HepG2 (cell line): Measurements from ENCODE around the gene C5. TPM values are rescaled to one million over a fixed set of nuclear protein-coding genes. Genes with fewer than 3 reads are reported as not detected.

Experiments used
- ATAC-seq: fragments of 200-7000 bp; cut with Tn5 transposase; 3 replicates; pipeline ENCODE4 v1.9.1; 2020; ENCODE audit warnings: mild to moderate bottlenecking, moderate library complexity
- BruUV-seq: library from RNA; stranded (reverse); fragments of 400-500 nt; replicated peaks from 2 replicates; lab custom pipeline; 2021; lab: Mats Ljungman, UMichigan
- CTCF ChIA-PET: fragments of 300-600 bp; formaldehyde crosslinking; extraction: SDS; loops from one replicate; lab custom pipeline; 2021; ENCODE audit warnings: low total read pairs, inconsistent platforms, low intra/inter-chr PET ratio; lab: Yijun Ruan, JAX
- POLR2A ChIA-PET: fragments of 350-600 bp; sonication (Branson Sonifier 250); formaldehyde crosslinking; loops from one replicate; lab custom pipeline; 2020; ENCODE audit warnings: antibody characterized with exemption, inconsistent platforms; lab: Yijun Ruan, JAX
- DNase-seq: peaks from one replicate; pipeline ENCODE4 v3.0.0-alpha.2; 2015; ENCODE audit warnings: low spot score
- FAIRE-seq: peaks from 3 replicates; lab custom pipeline; 2011; peaks lifted over from hg19 to GRCh38; lab: Jason Lieb, UNC
- H2AFZ ChIP-seq: one replicate; pipeline ENCODE4 v1.6.1; 2011; ENCODE audit warnings: low read length, inconsistent platforms
- H3K27ac ChIP-seq: fragments of 300-600 bp; 3 replicates; pipeline ENCODE4 v1.8.0; 2011; ENCODE audit warnings: mixed run types, mild to moderate bottlenecking, mixed read lengths, low read length, inconsistent platforms; ENCODE audit not compliant: insufficient read depth; ENCODE audit errors: extremely low read length
- H3K27me3 ChIP-seq, 2 experiments: fragments of 200-600 bp in 1 of 2; 2 replicates in 1 of 2; 3 replicates in 1 of 2; pipeline versions ENCODE4 v1.6.0 to v1.8.0; 2011; ENCODE audit warnings: low read length in 2 of 2, mild to moderate bottlenecking in 2 of 2, moderate library complexity in 2 of 2, inconsistent platforms in 1 of 2; ENCODE audit not compliant: insufficient read depth in 2 of 2, control insufficient read depth in 1 of 2
- H3K36me3 ChIP-seq, 2 experiments: fragments of 200-600 bp in 1 of 2; replicated peaks in 1 of 2; 2 replicates in 1 of 2; 3 replicates in 1 of 2; pipeline versions ENCODE4 v1.5.1 to v1.8.0; 2011; ENCODE audit warnings: low read length in 2 of 2, inconsistent platforms in 1 of 2; ENCODE audit not compliant: insufficient read depth in 2 of 2, control insufficient read depth in 1 of 2
- H3K4me1 ChIP-seq: 2 replicates; pipeline ENCODE4 v1.5.1; 2012; ENCODE audit warnings: low read length, inconsistent platforms; ENCODE audit not compliant: insufficient read depth
- H3K4me2 ChIP-seq: 2 replicates; pipeline ENCODE4 v1.6.0; 2011; ENCODE audit warnings: low read depth, low read length, inconsistent platforms
- H3K4me3 ChIP-seq, 3 experiments: fragments of 200-600 bp in 1 of 3; sonication (generic), shearing (Covaris generic) in 1 of 3; replicated peaks in 1 of 3; 2 replicates each; pipeline ENCODE4 v1.5.1; 2011 to 2016; ENCODE audit warnings: low read length in 3 of 3, inconsistent platforms in 2 of 3, low read depth in 2 of 3, mild to moderate bottlenecking in 2 of 3, control low read depth in 1 of 3, mixed read lengths in 1 of 3; ENCODE audit not compliant: insufficient read depth in 1 of 3
- H3K79me2 ChIP-seq: one replicate; pipeline ENCODE4 v1.6.1; 2011; ENCODE audit warnings: low read length, inconsistent platforms; ENCODE audit not compliant: insufficient read depth
- H3K9ac ChIP-seq: 2 replicates; pipeline ENCODE4 v1.6.0; 2011; ENCODE audit warnings: mild to moderate bottlenecking, low read depth, low read length, inconsistent platforms; ENCODE audit not compliant: insufficient read depth
- H3K9me3 ChIP-seq: 2 replicates; pipeline ENCODE4 v1.5.1; 2012; ENCODE audit warnings: mild to moderate bottlenecking, low read length
- H4K20me1 ChIP-seq: 2 replicates; pipeline ENCODE4 v1.6.0; 2011; ENCODE audit warnings: inconsistent platforms, mild to moderate bottlenecking, low read length, moderate library complexity; ENCODE audit not compliant: insufficient read depth
- FOXP1 ChIP-seq, 2 experiments: fragments of 450-650 bp in 1 of 2; IDR thresholded peaks; 2 replicates each; pipeline ENCODE4 v1.6.1; 2017 to 2018; ENCODE audit warnings: antibody characterized with exemption in 1 of 2
- GABPA ChIP-seq, 2 experiments: IDR thresholded peaks; 2 replicates each; pipeline ENCODE4 v1.6.1; 2011 to 2016; ENCODE audit warnings: low read depth in 2 of 2, low read length in 1 of 2, missing biosample characterization in 1 of 2, missing genetic modification characterization in 1 of 2
- HOXA3 ChIP-seq: sonication (generic); formaldehyde crosslinking; IDR thresholded peaks from 2 replicates; pipeline ENCODE4 v1.5.0; 2020; ENCODE audit warnings: missing genetic modification reagents
- PCBP1 ChIP-seq: fragments of 200-400 bp; formaldehyde crosslinking; IDR thresholded peaks from 2 replicates; pipeline ENCODE4 v1.6.1; 2017; ENCODE audit warnings: mild to moderate bottlenecking, low read depth, low read length, borderline replicate concordance
- POLR2G ChIP-seq: fragments of 200-400 bp; formaldehyde crosslinking; IDR thresholded peaks from 2 replicates; pipeline ENCODE4 v1.6.1; 2018; ENCODE audit warnings: mild to moderate bottlenecking, low read depth, low read length, moderate library complexity
- PRMT3 ChIP-seq: sonication (generic); formaldehyde crosslinking; IDR thresholded peaks from 2 replicates; pipeline ENCODE4 v1.8.1; 2022; ENCODE audit warnings: low read depth, mild to moderate bottlenecking, moderate library complexity, missing genetic modification reagents, borderline replicate concordance
- SMARCE1 ChIP-seq: fragments of 450-650 bp; IDR thresholded peaks from 2 replicates; pipeline ENCODE4 v1.6.1; 2017; ENCODE audit warnings: borderline replicate concordance
- ZBTB20 ChIP-seq: sonication (generic); formaldehyde crosslinking; IDR thresholded peaks from 2 replicates; pipeline ENCODE4 v1.8.1; 2023; ENCODE audit warnings: missing genetic modification reagents, low read depth, mild to moderate bottlenecking, borderline replicate concordance
- ZNF232 ChIP-seq: sonication (generic); formaldehyde crosslinking; IDR thresholded peaks from 2 replicates; pipeline ENCODE4 v1.4.0; 2020; ENCODE audit warnings: missing genetic modification reagents, borderline replicate concordance
- ZNF280D ChIP-seq: sonication (generic); formaldehyde crosslinking; IDR thresholded peaks from 2 replicates; pipeline ENCODE4 v1.5.1; 2020; ENCODE audit warnings: mild to moderate bottlenecking, missing genetic modification reagents
- ZNF83 ChIP-seq: sonication (generic); formaldehyde crosslinking; IDR thresholded peaks from 2 replicates; pipeline ENCODE4 v1.4.0; 2020; ENCODE audit warnings: missing genetic modification reagents, mild to moderate bottlenecking, borderline replicate concordance
- WGBS: methylation state at CpG from one replicate; pipeline ENCODE4 v1.1.6; 2017; ENCODE audit warnings: low lambda C conversion rate; 5-methylcytosine and 5-hydroxymethylcytosine counted together
- in situ Hi-C: cut with HindIII; loops from 2 replicates; pipeline ENCODE4 v1.10.0; 2017; ENCODE audit warnings: low pct_unique_long_range_greater_than_20kb; ENCODE audit not compliant: extremely low pct_ligation_motif_present
- intact Hi-C: fragments of 100-400 bp; cut with micrococcal nuclease; formaldehyde crosslinking; loops from one replicate; pipeline ENCODE4 v1.10.0; 2022; ENCODE audit not compliant: unreplicated experiment
- polyA plus RNA-seq, 8 experiments: library from polyadenylated mRNA; depleted of rRNA in 3 of 8; stranded (reverse) in 7 of 8; unstranded in 1 of 8; fragments of >200 nt; fragmentation: Illumina TruSeq in 4 of 8; extraction: Trizol in 4 of 8; gene quantifications; 2 replicates each; pipeline versions ENCODE4 v1.2.1 to v1.2.3, GENCODE V29; 2011 to 2016; ENCODE audit warnings: low read depth in 4 of 8, missing spikeins in 1 of 8, mixed read lengths in 1 of 8; ENCODE audit not compliant: insufficient read depth in 1 of 8
- total RNA-seq, 5 experiments: library from RNA; depleted of rRNA; stranded (reverse); fragments of >200 nt; fragmentation: Illumina TruSeq; extraction: Trizol; gene quantifications; 2 replicates each; pipeline ENCODE4 v1.2.3, GENCODE V29; 2016; ENCODE audit warnings: low read depth in 1 of 5
- TF ChIP-seq, protein P1 (sequence below): sonication (generic); formaldehyde crosslinking; IDR thresholded peaks from 2 replicates; pipeline ENCODE4 v1.4.0; 2020; ENCODE audit warnings: missing genetic modification reagents
- TF ChIP-seq, protein P2 (sequence below): sonication (generic); formaldehyde crosslinking; IDR thresholded peaks from 2 replicates; pipeline ENCODE4 v1.4.0; 2020; ENCODE audit warnings: missing genetic modification reagents

The C5 gene
- total and polyA plus RNA-seq, 2 of the 13 experiments (the other 11 are each of a cell fraction or from before 2014, with no cell fraction given) = 57.6 to 192 TPM

DNA sequence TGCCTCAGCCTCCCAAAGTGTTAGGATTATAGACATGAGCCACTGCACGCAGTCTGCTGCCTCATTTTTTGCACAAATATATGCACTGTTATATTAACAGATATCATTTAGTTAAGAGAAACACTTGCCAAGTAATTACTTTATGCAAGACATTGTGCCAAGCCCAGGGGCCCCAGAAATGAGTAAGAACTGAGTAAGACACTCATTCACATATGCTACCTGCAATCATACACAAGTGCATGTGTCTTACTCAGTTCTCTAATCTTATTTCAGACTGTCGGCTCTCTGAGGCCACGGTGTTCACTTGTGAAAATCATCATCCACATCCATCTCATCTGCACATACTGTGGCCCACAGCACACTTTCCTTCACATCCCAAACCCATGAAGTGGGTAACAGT, 139.4 kb downstream of the C5 start:
- CTCF ChIA-PET = no interaction called here
- TF ChIP-seq FOXP1 (IDR thresholded peaks at IDR 0.05) (no peak), FOXP1 (CRISPR knock-in tag; IDR thresholded peaks at IDR 0.05) (no peak), ZNF83 (no peak), ZBTB20 (CRISPR knock-in tag) (no peak), HOXA3 (CRISPR knock-in tag) (no peak), ZNF232 (CRISPR knock-in tag) (no peak), ZNF280D (CRISPR knock-in tag) (no peak), POLR2G (no peak), SMARCE1 (no peak), PRMT3 (CRISPR knock-in tag) (no peak), PCBP1 (no peak), GABPA (IDR thresholded peaks at IDR 0.05; ENCODE audit: low read depth, low read length) (no peak), GABPA (CRISPR knock-in tag; IDR thresholded peaks at IDR 0.05; ENCODE audit: low read depth) (no peak)
- TF ChIP-seq, protein P1, sequence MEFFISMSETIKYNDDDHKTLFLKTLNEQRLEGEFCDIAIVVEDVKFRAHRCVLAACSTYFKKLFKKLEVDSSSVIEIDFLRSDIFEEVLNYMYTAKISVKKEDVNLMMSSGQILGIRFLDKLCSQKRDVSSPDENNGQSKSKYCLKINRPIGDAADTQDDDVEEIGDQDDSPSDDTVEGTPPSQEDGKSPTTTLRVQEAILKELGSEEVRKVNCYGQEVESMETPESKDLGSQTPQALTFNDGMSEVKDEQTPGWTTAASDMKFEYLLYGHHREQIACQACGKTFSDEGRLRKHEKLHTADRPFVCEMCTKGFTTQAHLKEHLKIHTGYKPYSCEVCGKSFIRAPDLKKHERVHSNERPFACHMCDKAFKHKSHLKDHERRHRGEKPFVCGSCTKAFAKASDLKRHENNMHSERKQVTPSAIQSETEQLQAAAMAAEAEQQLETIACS = no peak
- TF ChIP-seq, protein P2, sequence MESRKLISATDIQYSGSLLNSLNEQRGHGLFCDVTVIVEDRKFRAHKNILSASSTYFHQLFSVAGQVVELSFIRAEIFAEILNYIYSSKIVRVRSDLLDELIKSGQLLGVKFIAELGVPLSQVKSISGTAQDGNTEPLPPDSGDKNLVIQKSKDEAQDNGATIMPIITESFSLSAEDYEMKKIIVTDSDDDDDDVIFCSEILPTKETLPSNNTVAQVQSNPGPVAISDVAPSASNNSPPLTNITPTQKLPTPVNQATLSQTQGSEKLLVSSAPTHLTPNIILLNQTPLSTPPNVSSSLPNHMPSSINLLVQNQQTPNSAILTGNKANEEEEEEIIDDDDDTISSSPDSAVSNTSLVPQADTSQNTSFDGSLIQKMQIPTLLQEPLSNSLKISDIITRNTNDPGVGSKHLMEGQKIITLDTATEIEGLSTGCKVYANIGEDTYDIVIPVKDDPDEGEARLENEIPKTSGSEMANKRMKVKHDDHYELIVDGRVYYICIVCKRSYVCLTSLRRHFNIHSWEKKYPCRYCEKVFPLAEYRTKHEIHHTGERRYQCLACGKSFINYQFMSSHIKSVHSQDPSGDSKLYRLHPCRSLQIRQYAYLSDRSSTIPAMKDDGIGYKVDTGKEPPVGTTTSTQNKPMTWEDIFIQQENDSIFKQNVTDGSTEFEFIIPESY = no peak
- POLR2A ChIA-PET = no interaction called here
- in situ Hi-C loops (no loop called here), intact Hi-C loops (no loop called here)
- no peak overlapping the region for H3K4me3 ChIP-seq
- no peaks in the 10 kb centered on the region for H3K79me2 ChIP-seq
- FAIRE-seq (no peak), DNase-seq (no peak), ATAC-seq (no peak)
- H3K4me1 ChIP-seq = 0 out of 2 replicates have a peak, but pooled peaks cover 7% of the 10 kb centered on the region
- H2AFZ ChIP-seq = no peak overlapping the region
- H3K27me3 ChIP-seq = no peaks in the 10 kb centered on the region
- no peaks in the 10 kb centered on the region for H3K9me3 ChIP-seq
- no peak overlapping the region for H3K27ac ChIP-seq
- no peak overlapping the region for H3K4me2 ChIP-seq
- no peak overlapping the region for H3K9ac ChIP-seq
- H3K36me3 ChIP-seq = no peaks in the 10 kb centered on the region
- H4K20me1 ChIP-seq = no peaks in the 10 kb centered on the region
- BruUV-seq = no TSS peak
- WGBS = 58% methylated on average over 3 of the region's 3 CpGs
